Fibroblast of lung (primary cell): ENCODE results near the gene XYLT1.

ENCODE experiments used
- CTCF ChIP-seq, 2 donors: IDR thresholded peaks in 1 of 2; conservative IDR thresholded peaks in 1 of 2; 1 replicate in 1 of 2; 2 replicates in 1 of 2; pipeline ENCODE4 v1.5.1; 2011 to 2012; ENCODE audit warnings: low read length in 2 of 2, control low read depth in 1 of 2, inconsistent platforms in 1 of 2, low read depth in 1 of 2, mild to moderate bottlenecking in 1 of 2
- EZH2 ChIP-seq: IDR thresholded peaks from 2 replicates; pipeline ENCODE4 v1.5.1; 2012; ENCODE audit warnings: low read length, control low read depth, mild to moderate bottlenecking; ENCODE audit errors: missing control alignments

- no peak for TF ChIP-seq CTCF (conservative IDR thresholded peaks at IDR 0.05 in 1 of 2, IDR thresholded peaks at IDR 0.05 in 1 of 2; ENCODE audit: low read depth in 1 of 2, low read length in 2 of 2)
- no peak for TF ChIP-seq EZH2
Observed at GRCh38 chr16:17275076-17276009, 195.4 kb downstream of the XYLT1 start.
